HCT116 (cell line): ENCODE measurements around the gene THSD4. TPM values are rescaled to one million over a fixed set of nuclear protein-coding genes. Genes with fewer than 3 reads are reported as not detected.

ENCODE experiments used
- ATAC-seq: fragments of 200-7000 bp; cut with Tn5 transposase; 2 replicates; pipeline ENCODE4 v1.9.1; 2020; ENCODE audit warnings: mild to moderate bottlenecking, moderate library complexity
- BruUV-seq: library from RNA; stranded (reverse); fragments of 400-500 nt; replicated peaks from 2 replicates; lab custom pipeline; 2021; lab: Mats Ljungman, UMichigan
- CTCF ChIA-PET: fragments of 300-600 bp; sonication (Branson Sonifier 250); formaldehyde crosslinking; loops from one replicate; lab custom pipeline; 2021; ENCODE audit warnings: antibody characterized with exemption; lab: Charles Lee
- POLR2A ChIA-PET: fragments of 300-600, 350-600 bp; sonication (Branson Sonifier 250); formaldehyde crosslinking; loops from one replicate; lab custom pipeline; 2021; ENCODE audit warnings: antibody characterized with exemption; lab: Charles Lee
- RAD21 ChIA-PET, 2 experiments: fragments of 300-600 bp; sonication (Branson Sonifier 250); formaldehyde crosslinking; loops; one replicate each; lab custom pipeline; 2023; ENCODE audit warnings: low total read pairs in 2 of 2; ENCODE audit not compliant: uncharacterized antibody in 2 of 2, unreplicated experiment in 2 of 2, low non-redundant PET in 1 of 2; lab: Charles Lee
- DNase-seq: peaks from one replicate; pipeline ENCODE4 v3.0.0-alpha.2; 2010; ENCODE audit warnings: low read depth, low spot score
- H2AFZ ChIP-seq: fragments of 200-600 bp; shearing (Covaris generic), sonication (generic); 2 replicates; pipeline ENCODE4 v1.6.1; 2017; ENCODE audit warnings: low read depth, mixed run types, mixed read lengths, antibody characterized with exemption, low read length; ENCODE audit not compliant: poor library complexity, severe bottlenecking
- H3K27ac ChIP-seq: 2 replicates; pipeline ENCODE4 v1.5.1; 2012; ENCODE audit warnings: low read depth, low read length
- H3K27me3 ChIP-seq: fragments of 200-600 bp; sonication (generic); 2 replicates; pipeline ENCODE4 v1.6.1; 2016; ENCODE audit warnings: mixed run types, low read length, mixed read lengths; ENCODE audit not compliant: insufficient read depth
- H3K36me3 ChIP-seq, 2 experiments: fragments of 200-500 bp in 1 of 2; fragments of 200-600 bp in 1 of 2; sonication (Bioruptor generic) in 1 of 2; sonication (generic) in 1 of 2; 2 replicates each; pipeline versions ENCODE4 v1.5.1 to v1.6.1; 2014 to 2016; ENCODE audit warnings: low read length in 2 of 2, inconsistent platforms in 1 of 2, mixed read lengths in 1 of 2, mixed run types in 1 of 2; ENCODE audit not compliant: insufficient read depth in 2 of 2, control insufficient read depth in 1 of 2
- H3K4me1 ChIP-seq, 2 experiments: fragments of 200-600 bp in 1 of 2; sonication (generic) in 1 of 2; 2 replicates each; pipeline versions ENCODE4 v1.5.1 to v1.6.1; 2012 to 2017; ENCODE audit warnings: low read length in 2 of 2, inconsistent platforms in 1 of 2, mild to moderate bottlenecking in 1 of 2, mixed read lengths in 1 of 2, mixed run types in 1 of 2, moderate library complexity in 1 of 2; ENCODE audit not compliant: insufficient read depth in 2 of 2, control insufficient read depth in 1 of 2
- H3K4me2 ChIP-seq: fragments of 200-600 bp; sonication (generic); 2 replicates; pipeline ENCODE4 v1.6.1; 2017; ENCODE audit warnings: mixed run types, low read length, mixed read lengths
- H3K4me3 ChIP-seq, 2 experiments: fragments of 200-600 bp in 1 of 2; sonication (generic) in 1 of 2; replicated peaks in 1 of 2; 2 replicates each; pipeline ENCODE4 v1.5.1; 2011 to 2016; ENCODE audit warnings: low read length in 2 of 2, control low read depth in 1 of 2, low read depth in 1 of 2, mild to moderate bottlenecking in 1 of 2, mixed read lengths in 1 of 2, mixed run types in 1 of 2
- H3K79me2 ChIP-seq: fragments of 200-600 bp; sonication (generic); 2 replicates; pipeline ENCODE4 v1.6.1; 2017; ENCODE audit warnings: mild to moderate bottlenecking, mixed run types, low read length, moderate library complexity, mixed read lengths; ENCODE audit not compliant: insufficient read depth
- H3K9ac ChIP-seq: fragments of 200-600 bp; sonication (generic); 2 replicates; pipeline ENCODE4 v1.6.1; 2016; ENCODE audit warnings: low read length, mixed read lengths
- H3K9me2 ChIP-seq: fragments of 200-600 bp; sonication (generic), shearing (Covaris generic); 2 replicates; pipeline ENCODE4 v1.6.1; 2017; ENCODE audit warnings: mixed run types, mild to moderate bottlenecking, moderate library complexity; ENCODE audit not compliant: insufficient read depth
- H3K9me3 ChIP-seq, 2 experiments: fragments of 200-500 bp in 1 of 2; fragments of 200-600 bp in 1 of 2; sonication (Bioruptor generic) in 1 of 2; sonication (generic) in 1 of 2; 2 replicates each; pipeline ENCODE4 v1.6.1; 2014 to 2017; ENCODE audit warnings: low read length in 2 of 2, mixed read lengths in 2 of 2, inconsistent platforms in 1 of 2, low read depth in 1 of 2, mild to moderate bottlenecking in 1 of 2, mixed run types in 1 of 2, moderate library complexity in 1 of 2; ENCODE audit not compliant: control insufficient read depth in 1 of 2, insufficient read depth in 1 of 2
- H4K20me1 ChIP-seq: fragments of 200-600 bp; sonication (generic), shearing (Covaris generic); 2 replicates; pipeline ENCODE4 v1.6.1; 2017; ENCODE audit warnings: mixed run types, mild to moderate bottlenecking, moderate library complexity; ENCODE audit not compliant: insufficient read depth
- CBX3 ChIP-seq: IDR thresholded peaks from 2 replicates; pipeline ENCODE4 v1.6.1; 2012; ENCODE audit warnings: low read depth
- CEBPB ChIP-seq: IDR thresholded peaks from 2 replicates; pipeline ENCODE4 v1.6.1; 2012; ENCODE audit warnings: low read depth
- EGR1 ChIP-seq: IDR thresholded peaks from 2 replicates; pipeline ENCODE4 v1.6.1; 2012; ENCODE audit warnings: low read depth
- ELF1 ChIP-seq: IDR thresholded peaks from 2 replicates; pipeline ENCODE4 v1.6.1; 2012; ENCODE audit warnings: low read depth, borderline replicate concordance
- EZH2 ChIP-seq: fragments of 200-600 bp; sonication (generic); IDR thresholded peaks from 2 replicates; pipeline ENCODE4 v1.6.1; 2017; ENCODE audit warnings: antibody characterized with exemption, mixed run types
- FOSL1 ChIP-seq: IDR thresholded peaks from 2 replicates; pipeline ENCODE4 v1.6.1; 2012; ENCODE audit warnings: low read depth
- JUND ChIP-seq: IDR thresholded peaks from 2 replicates; pipeline ENCODE4 v1.6.1; 2012
- POLR2A ChIP-seq: IDR thresholded peaks from 2 replicates; pipeline ENCODE4 v1.7.0; 2011; ENCODE audit warnings: borderline replicate concordance; ENCODE audit not compliant: insufficient read depth, insufficient read length; ENCODE audit errors: extremely low read depth
- POLR2AphosphoS5 ChIP-seq: IDR thresholded peaks from 2 replicates; pipeline ENCODE4 v1.6.1; 2011; ENCODE audit warnings: mild to moderate bottlenecking, low read depth, low read length, moderate library complexity
- SIN3A ChIP-seq: IDR thresholded peaks from 2 replicates; pipeline ENCODE4 v1.6.1; 2012; ENCODE audit warnings: low read depth
- SRF ChIP-seq: IDR thresholded peaks from 2 replicates; pipeline ENCODE4 v1.6.1; 2012; ENCODE audit warnings: low read depth
- TCF7L2 ChIP-seq: IDR thresholded peaks from 2 replicates; pipeline ENCODE4 v1.7.0; 2011; ENCODE audit warnings: borderline replicate concordance, inconsistent platforms; ENCODE audit not compliant: insufficient read depth, insufficient read length; ENCODE audit errors: extremely low read depth
- YY1 ChIP-seq: IDR thresholded peaks from 2 replicates; pipeline ENCODE4 v1.6.1; 2011; ENCODE audit warnings: low read length, low read depth, moderate library complexity, mild to moderate bottlenecking; ENCODE audit not compliant: insufficient replicate concordance; ENCODE audit errors: extremely low read depth
- ZFX ChIP-seq: fragments of 450-650 bp; IDR thresholded peaks from 2 replicates; pipeline ENCODE4 v1.6.1; 2017
- ZNF274 ChIP-seq: fragments of 200-500 bp; sonication (Bioruptor generic); IDR thresholded peaks from 2 replicates; pipeline ENCODE4 v1.6.1; 2014; ENCODE audit warnings: mild to moderate bottlenecking, low read depth, low read length, inconsistent platforms
- intact Hi-C: fragments of 100-400 bp; cut with micrococcal nuclease; formaldehyde crosslinking; loops from 2 replicates; pipeline ENCODE4 v1.10.0; 2022
- total RNA-seq: library from RNA; stranded (reverse); gene quantifications from one replicate; pipeline ENCODE4 v1.2.1, GENCODE V29; 2021; ENCODE audit not compliant: unreplicated experiment
- TF ChIP-seq, protein P1 (sequence below): IDR thresholded peaks from 2 replicates; pipeline ENCODE4 v1.6.1; 2012
- TF ChIP-seq, protein P2 (sequence below): IDR thresholded peaks from 2 replicates; pipeline ENCODE4 v1.6.1; 2011; ENCODE audit warnings: mild to moderate bottlenecking, low read length, moderate library complexity; ENCODE audit not compliant: insufficient replicate concordance; ENCODE audit errors: extremely low read depth
- TF ChIP-seq, protein P3 (sequence below): IDR thresholded peaks from 2 replicates; pipeline ENCODE4 v1.6.1; 2012; ENCODE audit warnings: low read depth

Gene THSD4
- total RNA-seq, 1 experiment from 2014 or later, result 30.5 TPM

DNA sequence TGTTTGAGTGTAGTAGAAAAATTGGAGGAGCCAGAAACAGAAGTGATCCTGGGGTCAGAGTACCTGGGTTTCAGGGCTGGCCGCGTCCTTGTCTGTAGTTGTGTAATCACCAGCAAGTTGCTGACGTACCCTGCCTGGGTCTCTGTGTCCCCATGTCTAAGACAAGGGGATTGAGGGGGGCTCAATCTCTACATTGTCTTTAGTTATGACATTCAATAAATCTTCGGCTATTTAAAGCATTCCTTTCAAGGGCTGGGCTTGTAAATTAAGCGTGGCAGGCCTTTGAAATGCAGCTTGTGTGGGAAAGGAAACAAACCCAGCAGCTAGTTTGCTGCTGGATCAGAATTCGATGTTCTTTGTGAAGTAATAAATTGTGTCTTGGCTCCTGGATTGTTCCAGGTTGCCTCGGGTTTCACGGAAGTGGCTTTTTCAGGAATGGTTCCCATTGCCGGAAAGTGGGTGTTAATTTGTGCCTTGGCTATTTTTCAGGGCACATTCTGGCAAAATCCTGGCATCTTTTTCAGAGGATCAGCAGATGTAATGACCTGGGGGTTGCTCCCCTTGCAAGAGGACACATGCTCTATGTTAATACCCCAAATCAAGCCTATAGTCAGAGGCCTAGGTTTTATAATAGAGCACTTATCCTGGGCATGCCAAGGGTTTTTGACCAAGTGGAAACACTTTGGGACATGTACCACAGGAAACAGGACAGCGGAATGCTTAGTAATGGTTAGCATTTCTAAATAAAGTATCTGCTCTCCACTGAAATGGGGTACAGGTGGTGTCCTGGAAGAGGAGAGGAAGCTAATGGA is 400.3 kb downstream of the THSD4 start:
- no TSS peak for BruUV-seq
- RAD21 ChIA-PET, result no interaction called here
- Histone ChIP-seq H3K9ac (no peak overlapping the region), H3K27me3 (no peaks in the 10 kb centered on the region), H3K4me1 (peaks cover 0 to 7% of the 10 kb centered on the region in 2 experiments; a peak in 1 of 4 replicates), H3K36me3 (no peaks in the 10 kb centered on the region), H3K9me3 (no peaks in the 10 kb centered on the region), H3K9me2 (no peaks in the 10 kb centered on the region), H2AFZ (no peak overlapping the region), H3K4me2 (no peak overlapping the region), H3K79me2 (no peaks in the 10 kb centered on the region), H3K27ac (no peak overlapping the region), H3K4me3 (no peak overlapping the region), H4K20me1 (no peaks in the 10 kb centered on the region)
- POLR2A ChIA-PET, result no interaction called here
- no peak for ATAC-seq
- TF ChIP-seq, protein P1, sequence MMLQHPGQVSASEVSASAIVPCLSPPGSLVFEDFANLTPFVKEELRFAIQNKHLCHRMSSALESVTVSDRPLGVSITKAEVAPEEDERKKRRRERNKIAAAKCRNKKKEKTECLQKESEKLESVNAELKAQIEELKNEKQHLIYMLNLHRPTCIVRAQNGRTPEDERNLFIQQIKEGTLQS, result no peak
- TF ChIP-seq, protein P2, sequence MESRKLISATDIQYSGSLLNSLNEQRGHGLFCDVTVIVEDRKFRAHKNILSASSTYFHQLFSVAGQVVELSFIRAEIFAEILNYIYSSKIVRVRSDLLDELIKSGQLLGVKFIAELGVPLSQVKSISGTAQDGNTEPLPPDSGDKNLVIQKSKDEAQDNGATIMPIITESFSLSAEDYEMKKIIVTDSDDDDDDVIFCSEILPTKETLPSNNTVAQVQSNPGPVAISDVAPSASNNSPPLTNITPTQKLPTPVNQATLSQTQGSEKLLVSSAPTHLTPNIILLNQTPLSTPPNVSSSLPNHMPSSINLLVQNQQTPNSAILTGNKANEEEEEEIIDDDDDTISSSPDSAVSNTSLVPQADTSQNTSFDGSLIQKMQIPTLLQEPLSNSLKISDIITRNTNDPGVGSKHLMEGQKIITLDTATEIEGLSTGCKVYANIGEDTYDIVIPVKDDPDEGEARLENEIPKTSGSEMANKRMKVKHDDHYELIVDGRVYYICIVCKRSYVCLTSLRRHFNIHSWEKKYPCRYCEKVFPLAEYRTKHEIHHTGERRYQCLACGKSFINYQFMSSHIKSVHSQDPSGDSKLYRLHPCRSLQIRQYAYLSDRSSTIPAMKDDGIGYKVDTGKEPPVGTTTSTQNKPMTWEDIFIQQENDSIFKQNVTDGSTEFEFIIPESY, result no peak
- TF ChIP-seq SIN3A (no peak), YY1 (no peak), ZFX (no peak), EGR1 (no peak), POLR2A (no peak), FOSL1 (no peak), JUND (no peak), ZNF274 (no peak), EZH2 (no peak), ELF1 (no peak), POLR2AphosphoS5 (no peak), SRF (no peak), CBX3 (no peak), TCF7L2 (no peak), CEBPB (no peak)
- TF ChIP-seq, protein P3, sequence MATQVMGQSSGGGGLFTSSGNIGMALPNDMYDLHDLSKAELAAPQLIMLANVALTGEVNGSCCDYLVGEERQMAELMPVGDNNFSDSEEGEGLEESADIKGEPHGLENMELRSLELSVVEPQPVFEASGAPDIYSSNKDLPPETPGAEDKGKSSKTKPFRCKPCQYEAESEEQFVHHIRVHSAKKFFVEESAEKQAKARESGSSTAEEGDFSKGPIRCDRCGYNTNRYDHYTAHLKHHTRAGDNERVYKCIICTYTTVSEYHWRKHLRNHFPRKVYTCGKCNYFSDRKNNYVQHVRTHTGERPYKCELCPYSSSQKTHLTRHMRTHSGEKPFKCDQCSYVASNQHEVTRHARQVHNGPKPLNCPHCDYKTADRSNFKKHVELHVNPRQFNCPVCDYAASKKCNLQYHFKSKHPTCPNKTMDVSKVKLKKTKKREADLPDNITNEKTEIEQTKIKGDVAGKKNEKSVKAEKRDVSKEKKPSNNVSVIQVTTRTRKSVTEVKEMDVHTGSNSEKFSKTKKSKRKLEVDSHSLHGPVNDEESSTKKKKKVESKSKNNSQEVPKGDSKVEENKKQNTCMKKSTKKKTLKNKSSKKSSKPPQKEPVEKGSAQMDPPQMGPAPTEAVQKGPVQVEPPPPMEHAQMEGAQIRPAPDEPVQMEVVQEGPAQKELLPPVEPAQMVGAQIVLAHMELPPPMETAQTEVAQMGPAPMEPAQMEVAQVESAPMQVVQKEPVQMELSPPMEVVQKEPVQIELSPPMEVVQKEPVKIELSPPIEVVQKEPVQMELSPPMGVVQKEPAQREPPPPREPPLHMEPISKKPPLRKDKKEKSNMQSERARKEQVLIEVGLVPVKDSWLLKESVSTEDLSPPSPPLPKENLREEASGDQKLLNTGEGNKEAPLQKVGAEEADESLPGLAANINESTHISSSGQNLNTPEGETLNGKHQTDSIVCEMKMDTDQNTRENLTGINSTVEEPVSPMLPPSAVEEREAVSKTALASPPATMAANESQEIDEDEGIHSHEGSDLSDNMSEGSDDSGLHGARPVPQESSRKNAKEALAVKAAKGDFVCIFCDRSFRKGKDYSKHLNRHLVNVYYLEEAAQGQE, result no peak
- CTCF ChIA-PET, result no interaction called here
- DNase-seq, result no peak
- intact Hi-C loops, result no loop called here
